DND-41 (cell line): ENCODE results near the gene ST3GAL6.

ENCODE experiments used
- CTCF ChIP-seq: IDR thresholded peaks from 2 replicates; pipeline ENCODE4 v1.5.1; 2012; ENCODE audit warnings: borderline replicate concordance, low read length, moderate library complexity, mild to moderate bottlenecking; ENCODE audit not compliant: poor library complexity, severe bottlenecking; ENCODE audit errors: extremely low read depth
- EZH2 ChIP-seq: IDR thresholded peaks from 3 replicates; pipeline ENCODE4 v1.6.1; 2012; ENCODE audit warnings: borderline replicate concordance, low read depth, mild to moderate bottlenecking, moderate library complexity, low read length, inconsistent platforms; ENCODE audit not compliant: severe bottlenecking

GRCh38 chr3:98776140-98776493 lies 13.0 kb downstream of the ST3GAL6 start:
- TF ChIP-seq CTCF = no peak
- no peak for TF ChIP-seq EZH2
